HG03097 (cell line): Measurements from ENCODE around the gene RBM38.
A peak's percentile ranks its signal among the peaks of the same experiment; 100 is the strongest.

Experiments
- ATAC-seq: cut with Tn5 transposase; IDR thresholded peaks from one replicate; pipeline ENCODE4 v1.9.1; 2021; ENCODE audit not compliant: unreplicated experiment, low FRiP score

RBM38 gene

GRCh38 chr20:57389695-57390603, 1.2 kb upstream of the RBM38 start:
- no peak for ATAC-seq

- ATAC-seq, result no peak
Measured at GRCh38 chr20:57391439-57392301, 474 bp downstream of the RBM38 start.

- no peak for ATAC-seq
Measured at GRCh38 chr20:57392512-57393271, 1.5 kb downstream of the RBM38 start.

DNA sequence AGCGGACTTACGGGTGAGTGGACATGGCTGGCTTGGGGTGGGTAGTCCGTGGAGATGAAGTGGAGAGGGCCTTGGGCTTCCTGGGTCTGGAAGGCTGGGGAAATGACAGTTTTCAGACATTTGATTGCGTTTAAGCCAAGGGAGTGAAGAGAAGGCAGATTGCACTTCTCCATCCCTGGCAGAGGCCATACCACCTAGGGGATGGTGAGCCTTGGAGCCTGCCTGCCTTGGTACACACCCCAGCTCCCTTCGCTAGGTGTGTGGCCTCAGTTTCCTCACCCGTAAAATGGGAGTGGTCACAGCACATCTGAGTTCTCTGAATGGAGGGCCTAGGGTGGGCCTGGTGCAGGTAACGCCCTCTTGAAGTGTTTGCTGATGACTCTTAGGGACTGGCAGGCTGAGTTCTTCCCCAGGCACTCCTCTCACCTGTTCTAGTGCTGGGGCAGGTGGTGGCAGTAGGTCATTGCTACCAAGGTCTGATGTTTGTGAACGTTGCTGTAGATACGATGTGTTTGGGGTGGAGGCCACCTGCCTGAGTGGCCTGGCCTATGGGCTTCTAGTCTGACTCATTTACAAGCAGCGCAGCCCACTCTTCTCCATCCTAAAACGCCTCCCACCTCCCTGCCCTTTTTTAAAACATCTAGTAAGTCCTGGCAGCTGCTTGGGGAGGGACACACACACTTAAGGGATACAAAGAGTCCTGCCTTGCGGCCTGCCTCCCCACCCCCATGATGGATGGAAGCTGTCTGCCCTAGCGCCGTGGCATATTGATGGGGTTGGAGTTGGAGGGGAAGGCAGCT, 2.3 kb downstream of the RBM38 start:
- ATAC-seq, result no peak

- ATAC-seq, result no peak
Measured at GRCh38 chr20:57394121-57395082, 3.2 kb downstream of the RBM38 start.

GRCh38 chr20:57395111-57395966, 4.1 kb downstream of the RBM38 start:
- no peak for ATAC-seq

- no peak for ATAC-seq
Measured at GRCh38 chr20:57396212-57396983, 5.2 kb downstream of the RBM38 start.

GRCh38 chr20:57396984-57397692, 5.9 kb downstream of the RBM38 start:
- no peak for ATAC-seq

- no peak for ATAC-seq
Measured at GRCh38 chr20:57397693-57398108, 6.5 kb downstream of the RBM38 start.

DNA sequence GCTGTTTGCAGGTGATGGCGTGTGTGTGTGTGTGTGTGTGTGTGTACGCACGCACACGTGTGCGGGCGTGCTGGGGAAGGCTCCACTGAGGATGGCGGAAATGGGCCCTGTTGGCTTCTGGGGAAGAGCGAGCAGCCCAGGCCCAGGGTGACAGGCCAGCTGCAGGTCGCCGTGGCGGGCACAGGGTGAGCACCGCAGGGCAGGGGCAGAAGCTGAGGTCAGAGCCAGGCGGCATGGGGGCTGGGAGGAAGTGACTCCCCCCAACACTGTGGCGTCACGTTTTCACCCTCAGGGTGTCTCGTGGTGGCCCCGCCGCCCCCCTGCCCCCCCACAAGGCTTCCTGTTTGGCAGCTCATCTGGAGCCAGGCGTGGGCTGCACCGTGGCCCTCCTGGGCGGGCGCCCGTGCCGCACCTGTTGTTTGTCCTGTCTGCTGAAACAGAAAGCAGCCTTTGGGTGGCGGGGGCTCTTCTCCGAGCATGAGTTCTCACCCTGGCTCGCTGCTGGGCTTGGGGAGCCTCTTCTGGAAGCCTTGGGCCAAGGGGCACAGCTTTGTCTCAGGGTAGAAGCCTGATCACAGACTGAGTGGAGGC, 7.1 kb downstream of the RBM38 start:
- ATAC-seq, result peak; percentile 59

DNA sequence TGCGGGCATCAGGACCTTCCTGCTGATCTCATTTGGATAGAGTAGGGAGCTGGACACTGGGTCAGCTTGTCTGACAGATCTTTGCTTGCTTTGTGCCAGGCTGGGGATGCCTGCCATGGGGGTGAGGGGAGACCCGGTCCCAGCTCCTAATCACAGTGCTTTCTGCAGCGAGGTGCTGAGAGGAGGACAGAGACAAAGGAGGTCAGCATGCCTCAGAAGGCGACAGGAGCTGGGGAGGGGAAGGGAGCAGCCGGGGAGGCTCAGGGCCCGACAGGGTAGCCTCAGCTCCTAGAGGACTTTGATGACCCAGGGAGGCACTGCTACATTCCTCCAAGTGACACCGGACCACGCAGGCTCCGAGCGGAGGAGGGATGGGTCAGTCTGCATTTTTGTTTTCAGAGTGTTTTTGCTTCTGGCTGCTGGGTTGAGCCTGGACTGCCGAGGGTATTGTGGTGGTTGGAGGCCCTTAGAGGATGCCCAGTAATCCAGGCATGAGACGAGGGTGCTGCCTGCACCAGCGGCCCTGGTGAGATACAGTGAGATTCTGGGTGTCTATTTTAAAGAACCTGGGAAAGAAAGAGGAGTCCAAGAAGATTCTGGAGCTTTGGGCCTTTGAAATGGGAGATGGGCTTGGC, 7.8 kb downstream of the RBM38 start:
- ATAC-seq, result no peak

GRCh38 chr20:57399587-57400155, 8.5 kb downstream of the RBM38 start:
- ATAC-seq, result peak; percentile 37

- ATAC-seq, result no peak
Measured at GRCh38 chr20:57400231-57400701, 9.1 kb downstream of the RBM38 start.

DNA sequence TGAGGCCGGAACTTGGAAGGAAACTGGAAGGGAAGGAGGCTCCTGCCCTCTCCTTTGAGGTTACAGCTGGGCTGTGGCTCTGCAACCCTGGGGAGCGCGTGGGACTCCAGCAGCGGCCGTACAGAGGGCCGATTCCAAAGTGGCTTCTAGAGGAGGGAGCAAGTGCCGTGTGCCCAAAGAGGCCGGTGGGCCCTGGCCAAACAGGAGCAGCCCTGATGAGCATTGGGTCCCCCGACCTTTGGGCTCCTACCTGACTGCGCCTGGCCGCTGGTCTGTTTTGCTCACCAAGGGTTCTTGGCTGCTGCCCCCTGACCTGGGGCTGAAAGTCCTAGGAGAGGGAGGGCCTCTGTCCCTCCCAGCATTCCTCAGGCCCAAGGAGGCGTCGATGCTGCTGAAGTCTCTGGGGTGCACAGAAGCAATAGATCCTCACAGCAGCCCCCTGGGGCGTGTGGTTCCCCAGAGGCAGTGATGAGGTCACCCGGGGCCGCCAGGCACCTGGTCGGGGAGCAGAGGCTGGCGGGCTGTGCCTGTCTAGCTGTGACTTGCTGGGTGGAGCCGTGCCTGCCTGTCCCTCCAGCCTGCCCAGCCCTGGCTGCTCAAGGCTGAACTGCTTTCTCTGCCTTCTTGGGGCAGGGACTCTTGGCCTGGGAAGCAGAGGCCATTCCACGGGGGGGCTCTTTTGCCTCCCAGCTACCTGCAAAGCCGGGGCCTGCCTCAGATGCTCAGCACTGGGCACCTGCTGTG, 9.8 kb downstream of the RBM38 start:
- no peak for ATAC-seq

DNA sequence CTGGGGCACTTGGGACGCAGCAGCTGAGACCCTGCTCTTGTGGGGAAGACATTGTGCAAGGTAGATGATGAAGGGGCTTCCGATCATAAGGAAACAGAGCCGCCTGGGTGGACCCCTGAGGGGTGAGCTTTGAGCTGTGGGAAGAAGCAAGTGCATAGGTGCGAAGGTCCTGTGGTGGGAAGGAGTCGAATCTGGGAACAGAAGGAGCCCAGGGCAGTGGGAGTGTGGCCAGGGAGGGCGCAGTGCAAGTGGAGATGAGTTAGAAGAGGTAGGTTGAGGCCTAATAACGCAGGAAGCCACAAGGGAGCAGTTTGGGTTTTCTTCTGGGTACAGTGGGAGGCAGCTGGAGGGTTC, 10.3 kb downstream of the RBM38 start:
- no peak for ATAC-seq
